HS-5 (cell line): ENCODE results near the gene HEXIM1.

ENCODE experiments used
- DNase-seq: peaks from one replicate; pipeline ENCODE4 v3.0.0-alpha.2; 2012; ENCODE audit warnings: low read depth

The HEXIM1 gene

DNA sequence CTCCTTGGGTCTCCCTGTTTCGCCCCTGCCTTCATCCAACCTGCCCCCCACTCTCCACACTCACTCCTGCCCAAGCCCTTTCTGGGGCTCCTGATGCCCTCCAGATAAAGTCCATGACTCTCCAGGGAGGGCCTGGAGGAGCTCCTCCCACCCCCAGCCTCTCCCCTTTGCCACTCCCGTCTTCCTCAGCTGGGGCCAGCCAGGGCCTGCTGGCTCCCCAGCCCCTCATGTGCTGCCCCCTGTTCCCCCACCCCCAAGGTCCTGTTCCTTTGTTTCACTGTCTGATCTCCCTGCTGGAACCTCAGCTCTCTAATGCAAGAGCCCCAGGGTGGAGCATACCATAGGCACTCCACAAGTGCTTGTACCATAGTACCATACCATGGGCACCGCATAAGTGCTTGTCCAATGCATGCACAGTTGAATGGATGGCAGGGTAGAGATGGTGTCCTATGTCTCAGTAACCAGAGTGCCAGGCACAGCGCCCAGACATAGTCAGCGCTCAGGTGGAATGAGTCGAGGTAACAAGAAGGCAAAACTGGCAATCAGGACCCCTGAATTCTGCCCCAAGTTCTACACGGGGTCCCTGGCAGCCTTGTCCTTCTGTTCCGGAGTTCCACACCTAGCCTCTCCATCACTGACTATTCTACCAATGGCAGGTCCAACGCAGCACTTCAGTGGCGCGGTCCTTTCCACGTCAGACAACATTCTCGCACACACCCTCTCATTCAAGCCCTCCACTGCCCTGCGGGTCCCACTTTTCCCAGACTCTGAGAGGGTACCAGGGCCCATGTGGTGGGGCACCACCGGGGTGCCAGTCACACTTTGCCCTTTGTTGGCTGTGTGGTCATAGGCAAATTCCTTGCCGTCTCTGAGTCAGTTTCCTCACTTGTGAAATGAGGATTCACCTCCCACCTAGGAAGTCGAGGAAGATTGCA lies 17.3 kb upstream of the HEXIM1 start:
- DNase-seq: no peak

- no peak for DNase-seq
Observed at GRCh38 chr17:45131616-45132319, 16.5 kb upstream of the HEXIM1 start.

GRCh38 chr17:45132320-45132571 lies 16.0 kb upstream of the HEXIM1 start, which contains the start of gene PLCD3:
Gene PLCD3 (minus strand): TSS chr17:45132515. CDS start chr17:45132410, 105 bp downstream.
- DNase-seq: no peak

- peak; percentile 32 for DNase-seq
Observed at GRCh38 chr17:45132572-45133463, 15.5 kb upstream of the HEXIM1 start.

GRCh38 chr17:45135192-45135977 lies 12.9 kb upstream of the HEXIM1 start, which contains the start of gene ACBD4:
Gene ACBD4 (plus strand): TSS chr17:45135687. CDS start chr17:45136145, 458 bp downstream.
- peak; percentile 90 for DNase-seq

- DNase-seq: no peak
Observed at GRCh38 chr17:45135978-45136791, 12.1 kb upstream of the HEXIM1 start.

DNA sequence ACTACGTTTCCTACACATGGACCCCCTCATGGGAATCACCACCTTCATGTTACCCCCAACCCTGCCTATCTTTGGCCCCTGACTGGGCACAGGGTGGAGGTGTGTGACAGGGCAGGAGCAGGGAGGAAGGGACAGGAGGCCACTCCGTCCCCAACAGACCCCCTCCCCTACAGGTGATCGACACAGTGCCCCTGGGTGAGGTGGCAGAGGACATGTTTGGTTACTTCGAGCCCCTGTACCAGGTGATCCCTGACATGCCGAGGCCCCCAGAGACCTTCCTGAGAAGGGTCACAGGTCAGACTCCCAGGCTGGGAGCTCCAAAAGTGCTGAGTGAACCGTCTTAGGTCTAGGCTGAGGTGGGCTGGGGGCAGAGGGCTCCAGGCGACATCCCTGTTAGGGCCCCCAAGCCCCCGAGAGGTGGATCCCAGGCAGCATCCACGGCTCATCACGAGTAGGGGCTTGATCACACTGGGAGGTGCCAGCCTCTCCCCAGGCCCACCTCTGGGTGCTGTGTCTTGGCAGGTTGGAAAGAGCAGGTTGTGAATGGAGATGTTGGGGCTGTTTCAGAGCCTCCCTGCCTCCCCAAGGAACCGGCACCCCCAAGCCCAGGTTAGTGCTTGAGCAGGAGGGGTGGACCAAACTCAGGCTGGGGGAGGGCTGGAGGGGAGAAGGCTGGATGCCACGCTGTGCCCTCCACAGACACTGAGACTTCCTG lies 11.3 kb upstream of the HEXIM1 start:
- DNase-seq: no peak

DNA sequence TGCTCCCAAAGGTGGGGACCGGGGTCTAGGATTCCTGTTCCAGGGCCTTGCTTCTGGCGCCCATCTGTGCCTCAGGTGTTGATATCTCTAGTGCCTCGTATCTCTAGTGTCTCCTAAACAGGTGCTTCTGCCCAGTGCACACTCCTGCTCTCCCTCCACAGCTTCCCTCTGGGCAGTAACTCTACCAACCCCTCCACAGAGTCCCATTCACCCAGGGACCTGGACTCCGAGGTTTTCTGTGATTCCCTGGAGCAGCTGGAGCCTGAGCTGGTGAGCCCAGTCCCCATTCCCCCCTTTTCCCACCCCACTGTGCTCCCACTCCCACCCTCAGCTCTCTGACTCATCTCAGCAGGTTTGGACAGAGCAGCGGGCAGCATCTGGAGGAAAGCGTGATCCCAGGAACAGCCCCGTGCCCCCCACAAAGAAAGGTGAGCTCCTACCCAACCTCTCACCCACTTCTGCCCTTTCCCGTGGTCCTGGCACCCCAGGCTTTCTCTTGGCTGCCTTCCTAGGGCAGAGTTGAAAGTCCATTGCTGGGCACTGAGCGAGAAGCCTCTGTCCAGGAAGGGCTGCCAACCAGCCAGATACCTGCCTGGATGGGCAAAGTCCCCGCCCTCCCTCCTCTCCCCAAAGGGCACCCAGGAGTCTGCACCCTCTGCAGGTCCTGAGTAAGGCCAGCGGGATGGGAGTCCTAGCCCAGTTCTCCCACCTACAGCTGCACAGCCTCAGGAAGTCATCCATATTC lies 10.5 kb upstream of the HEXIM1 start:
- DNase-seq: no peak

- DNase-seq: no peak
Observed at GRCh38 chr17:45138911-45139532, 9.3 kb upstream of the HEXIM1 start.

DNA sequence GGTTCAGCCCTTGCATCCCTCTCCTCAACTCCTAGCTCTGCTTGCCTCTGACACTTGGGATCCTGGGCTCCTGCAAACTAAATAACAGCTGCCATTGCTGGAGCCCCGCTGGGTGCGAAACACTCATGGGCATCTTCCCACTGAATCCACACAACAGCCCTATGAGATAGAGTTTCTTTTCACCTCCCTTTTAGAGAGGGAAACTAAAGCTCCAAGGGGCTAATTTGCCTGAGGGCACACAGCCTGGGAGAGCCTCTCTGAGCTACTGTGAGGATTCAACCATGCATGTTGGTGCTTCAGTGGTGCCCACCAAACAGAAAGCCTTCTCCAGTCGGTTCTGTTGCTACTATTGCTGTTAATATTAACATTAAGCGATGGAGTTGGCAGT lies 8.7 kb upstream of the HEXIM1 start:
- DNase-seq: no peak

DNA sequence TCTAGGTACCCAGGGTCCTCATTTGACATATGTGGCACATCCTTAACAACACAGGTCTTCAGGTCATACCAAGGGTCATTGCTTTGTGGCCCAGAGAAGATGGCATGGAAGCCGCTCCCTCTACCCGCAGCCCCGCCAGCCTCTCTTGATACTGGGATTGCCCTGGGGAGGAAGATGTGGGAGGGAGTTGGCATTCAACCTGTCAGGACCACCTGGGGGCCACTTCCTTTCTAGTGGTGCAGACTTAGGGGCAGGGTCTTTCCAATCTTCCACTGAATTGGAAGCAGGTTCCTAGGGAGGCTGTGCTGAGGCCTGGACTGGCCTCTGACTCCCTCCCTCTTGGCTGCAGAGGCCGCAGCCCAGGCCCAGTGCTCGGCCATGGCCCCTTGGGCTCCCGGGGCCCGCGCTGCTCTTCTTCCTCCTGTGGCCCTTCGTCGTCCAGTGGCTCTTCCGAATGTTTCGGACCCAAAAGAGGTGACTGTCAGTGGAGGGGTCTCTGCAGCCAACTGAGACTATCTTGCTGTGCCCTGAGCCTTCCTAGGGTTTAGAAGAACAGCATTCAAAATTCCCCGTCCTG lies 5.1 kb upstream of the HEXIM1 start:
- DNase-seq: no peak

DNA sequence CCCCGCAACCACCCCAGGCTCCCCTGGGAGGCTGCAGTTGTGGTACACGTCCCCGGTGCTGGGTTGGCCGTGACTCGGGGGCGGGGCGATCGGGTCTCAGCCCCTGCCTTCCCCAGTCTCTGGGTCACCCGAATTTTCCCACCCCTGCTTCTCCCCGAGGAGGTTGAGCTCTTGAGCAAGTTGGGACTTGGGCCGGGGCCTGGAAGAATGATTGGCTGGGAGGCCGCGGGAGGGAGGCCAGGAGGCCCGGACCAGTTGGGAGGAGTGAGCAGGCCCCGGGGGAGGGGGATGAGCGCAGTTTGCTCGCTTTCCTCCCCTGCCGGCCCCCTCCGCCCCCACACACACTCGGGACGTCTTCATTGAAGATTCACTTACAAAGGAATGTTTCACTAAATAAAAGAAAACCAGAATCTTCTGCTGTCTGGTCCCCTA lies 4.5 kb upstream of the HEXIM1 start:
- DNase-seq: no peak

DNA sequence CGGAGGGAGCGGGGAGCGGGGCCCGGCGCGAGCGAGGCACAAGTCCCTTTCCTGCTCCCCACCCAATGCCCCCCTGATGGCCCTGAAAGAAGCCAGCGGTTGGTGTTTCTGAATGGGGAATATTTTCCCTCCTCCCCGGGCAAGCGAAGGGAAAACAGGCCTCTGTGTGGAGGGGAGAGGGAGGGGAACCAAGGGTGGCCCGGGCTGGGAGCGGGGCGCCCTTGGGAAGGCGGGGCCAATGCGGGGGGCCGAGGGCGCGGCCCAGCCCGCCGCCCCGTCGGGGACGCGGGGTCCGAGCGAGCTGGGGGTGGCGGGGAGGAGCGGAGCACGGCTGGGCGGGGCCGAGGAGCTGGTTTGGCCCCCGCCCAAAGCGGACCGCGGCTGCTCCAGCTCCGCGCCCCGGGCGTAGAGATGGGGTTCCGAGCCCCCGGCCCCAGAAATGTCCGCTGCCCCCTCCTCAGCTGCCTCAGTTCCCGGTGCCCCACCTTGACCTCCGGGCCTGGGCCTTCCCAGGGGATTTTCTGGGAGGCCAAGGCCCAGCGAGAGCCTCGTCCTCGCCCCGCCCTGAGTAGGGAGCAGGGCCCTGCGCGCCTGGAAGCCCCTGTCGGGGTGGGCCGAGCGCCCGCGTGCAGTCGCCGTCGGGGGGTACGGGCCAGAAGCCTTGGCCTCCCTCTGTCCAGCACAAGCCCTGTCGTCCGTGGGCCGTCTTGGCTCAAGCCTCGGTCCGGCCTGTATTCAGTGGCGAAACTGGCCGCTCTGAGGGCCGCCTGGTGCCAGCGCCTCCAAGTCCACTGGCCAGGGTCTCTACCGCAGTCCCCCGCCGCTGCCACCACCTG lies 3.9 kb upstream of the HEXIM1 start:
- no peak for DNase-seq

DNA sequence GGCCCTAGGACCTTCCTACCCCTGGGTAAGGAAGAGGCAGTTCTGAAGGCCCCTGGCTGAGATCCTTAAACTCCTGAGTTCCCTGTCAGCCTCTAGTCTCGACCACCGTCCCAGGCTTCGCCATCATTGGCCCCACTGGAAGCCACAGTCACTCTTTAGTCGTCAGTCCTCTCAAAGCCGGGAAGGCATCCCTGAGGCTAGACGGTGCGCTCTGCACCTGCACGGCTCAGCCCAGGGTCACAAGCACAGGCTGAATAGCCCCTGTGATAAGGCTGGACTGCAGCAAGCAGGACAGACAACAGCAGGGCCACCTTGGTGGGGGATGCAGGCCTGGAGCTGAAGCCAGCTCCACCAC lies 3.3 kb upstream of the HEXIM1 start:
- no peak for DNase-seq

DNA sequence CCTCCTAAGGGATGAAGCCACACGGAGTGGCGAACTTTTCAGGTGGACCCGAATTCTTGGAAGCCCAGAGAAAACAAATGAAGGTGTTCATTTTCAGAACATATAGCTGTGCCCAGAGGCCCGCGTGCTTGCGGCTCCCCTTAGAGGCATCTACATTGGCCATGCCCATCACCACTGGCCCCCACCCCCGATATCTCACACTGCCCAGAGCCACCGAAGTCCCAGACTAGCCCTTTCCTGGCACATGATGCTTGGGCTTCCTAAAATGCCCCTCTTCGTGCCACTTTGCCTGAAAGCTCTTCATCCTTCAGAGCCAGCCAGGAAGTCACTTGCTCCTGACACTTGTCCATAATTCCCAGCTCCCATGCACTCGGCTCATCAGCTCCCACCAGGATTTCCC lies 2.1 kb upstream of the HEXIM1 start:
- DNase-seq: no peak

- no peak for DNase-seq
Observed at GRCh38 chr17:45146592-45146889, 1.7 kb upstream of the HEXIM1 start.

DNA sequence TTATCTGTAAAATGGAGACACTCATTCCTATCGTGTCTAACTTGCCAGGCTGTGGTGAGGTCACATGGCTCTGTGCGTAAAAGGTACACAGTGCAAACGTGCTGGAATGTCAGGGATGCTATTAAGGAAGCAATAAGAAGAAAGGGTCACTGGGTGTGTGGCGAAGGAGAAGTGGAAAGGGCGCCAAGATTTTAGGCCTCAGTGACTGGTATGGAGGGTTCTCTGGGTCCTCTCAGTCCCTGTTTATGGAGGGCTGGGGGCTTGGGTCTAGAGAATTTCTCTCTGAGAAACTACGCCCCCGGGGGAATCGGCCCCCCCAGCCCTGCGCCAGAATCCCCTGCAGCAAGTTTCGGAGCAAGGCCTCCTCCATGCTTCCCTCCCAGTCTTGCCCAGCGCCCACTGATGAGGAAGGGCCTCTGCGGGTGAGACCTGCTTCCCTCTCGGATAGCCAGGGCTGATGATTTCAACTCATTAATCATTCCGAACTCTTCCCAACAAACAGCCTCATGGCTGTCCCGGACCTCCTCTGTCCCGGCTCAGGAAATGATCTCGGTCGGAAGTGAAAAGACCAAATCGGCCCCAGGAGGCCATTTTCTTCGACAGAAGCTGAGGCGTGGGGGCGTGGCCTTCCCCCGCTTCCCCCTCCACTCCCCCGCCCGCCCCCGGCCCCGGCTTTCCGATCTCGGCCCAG lies 1.2 kb upstream of the HEXIM1 start:
- peak; percentile 46 for DNase-seq
